H4 (cell line): Measurements from ENCODE around the gene CYSTM1. TPM values are rescaled to one million over a fixed set of nuclear protein-coding genes. Genes with fewer than 3 reads are reported as not detected.

ENCODE experiments used
- DNase-seq: peaks from one replicate; pipeline ENCODE4 v3.0.0-alpha.2; 2015; ENCODE audit warnings: low spot score
- total RNA-seq: library from RNA; depleted of rRNA; stranded (reverse); fragments of >200 nt; shearing (Covaris generic); gene quantifications from 2 replicates; pipeline ENCODE4 v1.2.3, GENCODE V29; 2014

CYSTM1 gene
- total RNA-seq, 1 experiment from 2014 or later, result 15.4 TPM

GRCh38 chr5:140208065-140208464, 33.1 kb downstream of the CYSTM1 start:
- no peak for DNase-seq

- no peak for DNase-seq
Measured at GRCh38 chr5:140213370-140213983, 38.5 kb downstream of the CYSTM1 start.

DNA sequence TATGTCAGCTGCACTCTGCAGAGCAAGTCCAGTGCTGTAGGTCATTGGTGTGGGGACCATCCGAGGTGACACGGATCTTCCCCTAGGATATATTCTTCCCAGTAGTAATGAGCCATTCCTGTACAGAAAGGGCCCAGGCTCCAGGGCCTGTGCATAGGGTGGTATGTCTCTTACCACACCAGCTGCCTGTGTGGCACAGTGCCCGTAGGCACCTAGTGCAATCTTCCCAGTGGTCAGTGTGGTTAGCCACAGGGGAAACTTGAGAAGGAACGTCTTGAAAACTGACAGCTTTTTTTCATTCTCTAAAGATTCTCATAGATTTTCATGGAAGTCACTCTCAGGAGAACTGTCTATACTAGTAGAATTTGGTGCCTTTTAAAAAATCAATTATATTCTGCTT, 39.8 kb downstream of the CYSTM1 start:
- peak; percentile 94 for DNase-seq

DNA sequence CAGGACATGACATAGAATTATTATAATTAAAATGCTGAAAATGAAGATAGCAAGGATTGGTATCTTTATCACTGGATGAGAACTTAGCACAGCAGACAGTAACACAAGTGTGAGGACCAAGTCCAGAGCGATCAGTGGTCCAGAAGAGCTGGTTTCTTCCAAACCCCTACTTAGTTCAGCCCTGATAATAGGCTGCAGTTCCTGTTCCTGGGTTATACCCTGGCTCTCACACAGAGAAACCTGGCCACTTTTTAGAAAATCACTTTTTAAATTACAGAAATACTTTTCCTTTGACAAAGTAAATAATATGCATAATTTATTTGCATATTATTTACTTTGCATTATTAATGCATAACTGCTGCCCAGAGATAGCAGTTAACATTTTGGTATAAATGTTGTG, 40.3 kb downstream of the CYSTM1 start:
- DNase-seq, result no peak

DNA sequence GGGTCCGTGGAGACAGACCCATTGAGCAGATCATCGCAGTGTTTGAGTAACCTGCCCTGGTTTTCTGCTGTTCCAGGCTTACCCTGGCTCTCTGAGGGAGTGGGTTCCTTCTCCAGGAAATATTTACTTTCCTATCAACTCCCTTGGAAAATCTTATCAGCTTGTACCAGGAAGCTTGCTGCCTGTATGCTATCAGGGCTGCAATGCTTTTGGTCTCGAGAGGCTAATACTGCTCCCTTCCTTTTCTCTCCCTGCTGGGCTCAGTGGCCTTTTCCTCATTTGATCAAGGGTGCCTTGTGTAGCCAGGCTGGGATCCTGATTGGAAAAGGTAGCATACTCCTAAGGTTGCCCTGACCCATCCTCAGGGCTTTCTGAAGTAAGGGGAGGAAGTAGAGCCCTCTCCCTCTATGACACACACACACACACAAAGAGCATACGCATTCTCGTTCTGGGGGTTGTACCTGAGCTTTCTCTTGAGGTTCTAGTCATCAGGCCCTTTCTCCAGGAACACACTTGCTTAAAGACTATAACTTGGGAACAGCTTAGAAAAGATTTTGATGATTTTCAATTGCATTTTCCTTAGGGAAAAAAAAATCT, 41.6 kb downstream of the CYSTM1 start:
- no peak for DNase-seq

DNA sequence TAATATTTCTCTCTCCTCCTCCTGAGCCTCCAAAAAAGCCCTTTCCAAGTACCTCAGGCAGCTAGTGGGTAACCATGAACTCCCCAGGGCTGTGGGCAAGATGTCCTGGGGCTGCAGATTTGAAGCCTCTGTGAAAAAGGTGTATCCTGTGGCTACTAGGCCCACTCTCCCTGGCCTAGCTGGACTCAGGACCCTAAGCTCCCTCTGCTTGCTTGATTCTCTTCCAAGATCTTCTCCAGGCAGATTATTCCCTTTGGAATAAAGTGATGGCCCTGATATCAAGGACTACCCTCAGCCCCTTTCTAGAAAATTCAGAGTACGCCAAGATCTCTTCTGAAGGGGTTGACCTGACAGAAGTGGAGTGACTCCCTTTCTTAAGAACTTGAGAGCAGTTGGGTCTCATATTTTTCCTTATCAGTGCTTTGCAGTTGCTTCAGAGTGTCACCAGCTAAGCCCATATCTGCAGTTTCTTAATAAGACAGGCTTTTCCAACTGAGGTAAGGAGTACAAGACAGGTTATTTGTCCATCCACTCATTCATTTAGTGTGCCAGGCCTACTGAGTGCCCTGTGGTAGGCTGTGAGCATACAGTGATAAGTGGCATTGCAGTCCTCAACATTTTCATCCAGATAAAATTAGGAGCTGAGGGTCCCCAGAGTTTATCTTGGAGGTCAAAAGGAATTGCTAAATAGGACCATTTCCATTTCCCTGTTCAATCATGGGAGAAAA, 42.5 kb downstream of the CYSTM1 start:
- DNase-seq, result no peak

DNA sequence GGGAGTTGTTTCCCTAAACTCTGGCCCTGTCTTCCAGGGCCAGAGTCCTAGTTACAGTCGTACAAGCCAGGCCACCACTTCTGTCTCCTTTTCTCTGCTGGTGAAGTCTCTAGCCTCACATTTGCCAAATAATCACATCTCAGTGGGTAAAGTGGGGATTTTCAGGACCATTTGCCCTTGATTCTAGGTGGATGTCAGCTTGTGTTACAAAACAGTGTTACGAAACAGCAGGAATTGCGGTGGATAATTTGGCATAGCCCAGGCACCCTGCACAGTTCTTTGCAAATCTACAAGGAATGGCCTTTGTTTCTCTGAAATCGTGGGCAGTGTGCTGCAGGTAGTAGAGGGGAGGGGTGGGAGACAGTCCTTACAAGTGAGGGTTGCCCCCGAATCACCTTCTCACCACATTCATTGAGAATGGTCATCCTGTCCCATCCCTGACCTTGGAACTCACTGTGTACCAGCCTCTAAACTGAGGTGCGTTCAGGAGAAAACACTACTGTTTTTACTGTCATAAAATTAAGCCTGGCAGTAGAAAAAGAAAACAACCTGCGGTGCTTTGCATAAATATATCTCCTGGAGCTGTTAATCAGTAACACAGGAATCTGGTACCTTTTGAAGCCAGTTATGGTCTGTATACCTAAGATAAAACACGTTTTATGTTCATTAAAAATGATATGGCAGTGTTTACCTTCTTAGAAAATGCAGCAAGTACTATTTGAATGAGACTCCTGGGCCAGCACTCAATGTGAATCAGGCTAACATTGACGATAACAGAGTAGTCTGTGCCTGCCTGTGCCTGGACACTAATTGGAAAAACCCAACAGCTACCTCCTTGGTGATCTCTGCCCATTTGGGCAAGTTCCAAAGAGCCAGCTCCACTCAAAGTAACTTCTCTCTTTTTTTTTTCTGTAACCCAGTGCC, 44.3 kb downstream of the CYSTM1 start:
- no peak for DNase-seq

- DNase-seq, result no peak
Measured at GRCh38 chr5:140220032-140220697, 45.2 kb downstream of the CYSTM1 start.

DNA sequence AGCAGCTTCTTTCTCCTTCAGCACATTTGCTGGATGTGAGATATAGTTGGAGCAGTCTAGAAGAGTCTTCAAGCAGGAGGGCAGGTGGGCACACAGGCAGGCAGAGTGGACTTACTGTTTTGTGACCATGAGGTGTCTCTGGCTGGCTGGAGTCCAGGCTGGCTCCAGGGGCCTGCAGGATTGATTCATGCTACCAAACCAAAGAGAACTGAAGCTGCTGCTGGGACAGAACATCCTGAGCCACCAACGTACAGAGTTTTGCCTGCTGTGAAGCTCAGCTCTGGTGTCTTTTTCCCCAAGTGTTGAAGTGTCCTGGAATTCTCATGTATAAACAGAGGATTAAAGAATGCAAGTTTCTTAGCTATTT, 45.7 kb downstream of the CYSTM1 start:
- DNase-seq, result no peak

- no peak for DNase-seq
Measured at GRCh38 chr5:140221697-140222223, 46.8 kb downstream of the CYSTM1 start.

- no peak for DNase-seq
Measured at GRCh38 chr5:140222416-140222815, 47.4 kb downstream of the CYSTM1 start.

DNA sequence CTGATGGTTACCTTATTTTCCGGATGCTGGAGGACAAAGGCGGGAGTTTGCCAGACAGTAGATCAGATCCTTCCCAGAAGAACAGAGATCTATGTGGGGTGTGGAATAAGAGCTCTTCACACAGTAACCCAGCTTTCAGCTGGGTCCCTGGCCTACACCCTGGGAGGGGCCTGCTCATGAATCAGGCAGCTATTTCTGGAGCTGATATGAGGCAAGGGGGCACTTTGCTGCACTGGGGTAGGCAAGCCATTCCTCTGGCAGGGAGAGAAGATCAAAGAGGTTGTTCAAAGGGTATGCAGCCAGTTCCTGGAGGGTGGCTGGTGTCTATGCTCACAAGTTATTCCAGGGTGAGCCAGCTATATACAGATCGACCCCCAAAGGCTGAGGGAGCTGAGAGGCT, 48.6 kb downstream of the CYSTM1 start:
- DNase-seq, result no peak

- DNase-seq, result no peak
Measured at GRCh38 chr5:140224658-140225057, 49.7 kb downstream of the CYSTM1 start.

GRCh38 chr5:140225396-140225795, 50.4 kb downstream of the CYSTM1 start:
- DNase-seq, result no peak

DNA sequence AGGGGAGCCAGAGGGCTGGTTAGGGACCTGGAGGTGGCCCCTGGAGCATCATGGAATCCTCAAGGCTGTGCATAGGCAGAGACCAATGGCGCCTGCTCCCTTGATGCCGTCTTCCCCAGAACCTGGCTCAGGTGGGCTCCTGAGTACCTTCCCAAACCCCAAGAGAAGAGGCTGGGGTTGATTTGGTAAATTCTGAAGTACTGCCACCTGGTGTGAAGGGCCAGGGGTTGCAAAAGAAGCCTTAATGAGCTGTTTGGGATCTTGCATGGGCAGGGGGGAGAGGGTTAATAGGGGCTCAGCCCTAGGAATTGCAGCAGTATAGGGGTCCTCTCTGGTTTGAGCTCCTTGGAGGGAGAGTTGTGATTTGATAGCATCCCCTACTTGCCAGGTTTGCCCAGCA, 52.1 kb downstream of the CYSTM1 start:
- DNase-seq, result no peak

GRCh38 chr5:140228364-140228837, 53.4 kb downstream of the CYSTM1 start:
- no peak for DNase-seq

GRCh38 chr5:140230373-140230772, 55.4 kb downstream of the CYSTM1 start:
- no peak for DNase-seq

- no peak for DNase-seq
Measured at GRCh38 chr5:140232731-140233130, 57.7 kb downstream of the CYSTM1 start.

- DNase-seq, result no peak
Measured at GRCh38 chr5:140234377-140234989, 59.5 kb downstream of the CYSTM1 start.

DNA sequence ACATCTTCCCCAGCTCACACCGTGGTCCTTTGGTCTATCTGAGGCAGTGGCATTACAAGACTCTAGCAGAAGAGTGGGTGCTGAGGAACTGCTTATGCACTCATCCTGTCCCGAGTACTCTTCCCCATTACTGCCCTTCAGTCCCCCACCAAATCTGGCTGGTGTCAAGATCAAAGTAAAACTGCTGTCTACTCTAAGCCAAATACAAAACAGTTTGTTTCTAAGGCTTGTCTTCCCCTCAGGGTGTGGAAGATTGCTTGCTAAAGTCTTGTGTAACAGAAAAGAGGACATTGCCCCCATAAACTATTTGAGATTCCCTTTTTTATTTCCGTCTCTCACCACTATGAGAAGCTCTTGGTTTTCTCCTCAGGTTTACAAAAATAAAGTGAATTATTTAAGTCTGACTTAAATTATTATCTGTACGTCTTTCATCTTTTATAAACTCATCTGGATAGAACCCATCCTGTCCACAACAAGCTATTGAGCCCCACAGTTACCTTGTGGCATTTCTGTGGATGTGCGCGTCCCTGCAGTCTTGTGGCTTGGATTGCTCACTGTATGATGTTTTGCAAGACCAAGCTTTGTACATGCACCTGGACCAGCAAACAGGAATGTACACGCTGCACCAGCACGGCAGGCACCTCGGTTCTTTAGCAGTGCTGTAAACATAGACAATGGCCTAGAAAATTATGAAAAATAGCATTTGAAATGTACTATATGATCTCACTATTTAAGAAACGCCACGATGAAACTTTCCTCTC, 61.0 kb downstream of the CYSTM1 start:
- DNase-seq, result no peak
